AG04450 (cell line): ENCODE measurements around the gene MYL4. TPM values are rescaled to one million over a fixed set of nuclear protein-coding genes. Genes with fewer than 3 reads are reported as not detected.

ENCODE experiments used
- CTCF ChIA-PET: fragments of 300-600, 350-600 bp; formaldehyde crosslinking; extraction: SDS; loops from one replicate; lab custom pipeline; 2022; ENCODE audit warnings: antibody characterized with exemption, inconsistent platforms; lab: Charles Lee
- POLR2A ChIA-PET: fragments of 350-600 bp; formaldehyde crosslinking; extraction: SDS; loops from one replicate; lab custom pipeline; 2021; ENCODE audit warnings: antibody characterized with exemption, inconsistent platforms; lab: Yijun Ruan, JAX
- DNase-seq: peaks from one replicate; pipeline ENCODE4 v3.0.0-alpha.2; 2011; ENCODE audit warnings: low read depth, low spot score
- H3K27ac ChIP-seq: one replicate; pipeline ENCODE4 v1.5.1; 2012; ENCODE audit warnings: low read depth, low read length, control low read depth
- H3K27me3 ChIP-seq: one replicate; pipeline ENCODE4 v1.6.0; 2012; ENCODE audit warnings: low read length; ENCODE audit not compliant: control insufficient read depth, insufficient read depth
- H3K4me3 ChIP-seq: 2 replicates; pipeline ENCODE4 v1.5.1; 2011; ENCODE audit warnings: mild to moderate bottlenecking, low read depth, low read length, control low read depth
- H3K9me3 ChIP-seq: 2 replicates; pipeline ENCODE4 v1.5.1; 2012; ENCODE audit warnings: low read length; ENCODE audit not compliant: control insufficient read depth, insufficient read depth
- CTCF ChIP-seq: IDR thresholded peaks from 2 replicates; pipeline ENCODE4 v1.5.1; 2011; ENCODE audit warnings: low read depth, low read length, control low read depth, inconsistent platforms
- polyA plus RNA-seq: library from polyadenylated mRNA; depleted of rRNA; stranded (reverse); fragments of >200 nt; gene quantifications from 2 replicates; pipeline ENCODE4 v1.2.3, GENCODE V29; 2011

Gene MYL4
- polyA plus RNA-seq, 1 experiment: 0.19 TPM

- Histone ChIP-seq H3K9me3 (no peaks in the 10 kb centered on the region), H3K4me3 (no peak overlapping the region), H3K27me3 (no peaks in the 10 kb centered on the region), H3K27ac (no peak overlapping the region)
- CTCF ChIA-PET: interaction anchor here (1.1 to 3.1 kb wide), 2 partner anchors 108 to 409 kb away, joined by 4 to 8 read pairs; no protein-coding TSS in a partner anchor
- TF ChIP-seq CTCF: no peak
- no peak for DNase-seq
- POLR2A ChIA-PET: interaction anchor here (0.9 to 1.5 kb wide), 3 partner anchors 18 to 116 kb away, joined by 3 to 6 read pairs (median 4); partner anchors contain the start of genes CDC27 and EFCAB13
Observed at GRCh38 chr17:47207143-47208067, 1.7 kb upstream of the MYL4 start.

GRCh38 chr17:47209499-47209898 lies 351 bp downstream of the MYL4 start:
- Histone ChIP-seq H3K27ac (no peak overlapping the region), H3K4me3 (no peak overlapping the region), H3K9me3 (no peaks in the 10 kb centered on the region), H3K27me3 (no peaks in the 10 kb centered on the region)
- ChIA-PET CTCF (no interaction called here), POLR2A (interaction anchor here (0.6 kb wide), 1 partner anchor 79 kb away, joined by 3 read pairs; no protein-coding TSS in a partner anchor)
- no peak for DNase-seq
- no peak for TF ChIP-seq CTCF

GRCh38 chr17:47210105-47210504 lies 957 bp downstream of the MYL4 start:
- ChIA-PET CTCF (interaction anchor here (1.0 kb wide), 1 partner anchor 105 kb away, joined by 4 read pairs; no protein-coding TSS in a partner anchor), POLR2A (interaction anchor here (0.6 kb wide), 1 partner anchor 79 kb away, joined by 3 read pairs; no protein-coding TSS in a partner anchor)
- no peaks in the 10 kb centered on the region for H3K27me3 ChIP-seq
- TF ChIP-seq CTCF: no peak
- no peaks in the 10 kb centered on the region for H3K9me3 ChIP-seq
- H3K27ac ChIP-seq: no peak overlapping the region
- H3K4me3 ChIP-seq: no peak overlapping the region
- no peak for DNase-seq

- Histone ChIP-seq H3K4me3 (no peak overlapping the region), H3K9me3 (no peaks in the 10 kb centered on the region), H3K27ac (no peak overlapping the region), H3K27me3 (no peaks in the 10 kb centered on the region)
- POLR2A ChIA-PET: no interaction called here
- CTCF ChIA-PET: interaction anchor here (1.0 kb wide), 1 partner anchor 105 kb away, joined by 4 read pairs; no protein-coding TSS in a partner anchor
- TF ChIP-seq CTCF: no peak
- DNase-seq: no peak
Observed at GRCh38 chr17:47210779-47211178, 1.6 kb downstream of the MYL4 start.

- no peak for TF ChIP-seq CTCF
- ChIA-PET POLR2A (no interaction called here), CTCF (no interaction called here)
- no peak overlapping the region for H3K27ac ChIP-seq
- H3K27me3 ChIP-seq: no peaks in the 10 kb centered on the region
- no peaks in the 10 kb centered on the region for H3K9me3 ChIP-seq
- no peak for DNase-seq
- H3K4me3 ChIP-seq: no peak overlapping the region
Observed at GRCh38 chr17:47212458-47212857, 3.3 kb downstream of the MYL4 start.
